Measurements from ENCODE around the gene CAPZB.

DNA sequence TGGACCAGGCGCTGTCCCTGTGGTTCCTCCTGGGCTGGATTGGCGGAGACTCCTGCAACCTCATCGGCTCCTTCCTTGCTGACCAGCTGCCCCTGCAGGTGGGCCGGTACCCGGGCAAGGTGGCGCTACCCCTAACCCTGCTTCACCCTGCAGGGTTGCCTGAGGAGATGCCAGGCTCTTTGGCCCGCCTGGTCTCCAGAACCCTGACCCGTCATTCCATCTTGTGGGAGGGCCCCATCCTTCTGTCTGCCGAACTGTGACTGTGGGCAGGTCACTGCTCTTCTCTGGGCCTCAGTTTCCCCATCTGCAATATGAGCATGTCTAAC lies 160.7 kb downstream of the CAPZB start:
- TF ChIP-seq, protein P1, sequence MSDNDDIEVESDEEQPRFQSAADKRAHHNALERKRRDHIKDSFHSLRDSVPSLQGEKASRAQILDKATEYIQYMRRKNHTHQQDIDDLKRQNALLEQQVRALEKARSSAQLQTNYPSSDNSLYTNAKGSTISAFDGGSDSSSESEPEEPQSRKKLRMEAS (IDR thresholded peaks at IDR 0.05; ENCODE audit: insufficient read depth, insufficient read length) = no peak
- TF ChIP-seq, protein P2, sequence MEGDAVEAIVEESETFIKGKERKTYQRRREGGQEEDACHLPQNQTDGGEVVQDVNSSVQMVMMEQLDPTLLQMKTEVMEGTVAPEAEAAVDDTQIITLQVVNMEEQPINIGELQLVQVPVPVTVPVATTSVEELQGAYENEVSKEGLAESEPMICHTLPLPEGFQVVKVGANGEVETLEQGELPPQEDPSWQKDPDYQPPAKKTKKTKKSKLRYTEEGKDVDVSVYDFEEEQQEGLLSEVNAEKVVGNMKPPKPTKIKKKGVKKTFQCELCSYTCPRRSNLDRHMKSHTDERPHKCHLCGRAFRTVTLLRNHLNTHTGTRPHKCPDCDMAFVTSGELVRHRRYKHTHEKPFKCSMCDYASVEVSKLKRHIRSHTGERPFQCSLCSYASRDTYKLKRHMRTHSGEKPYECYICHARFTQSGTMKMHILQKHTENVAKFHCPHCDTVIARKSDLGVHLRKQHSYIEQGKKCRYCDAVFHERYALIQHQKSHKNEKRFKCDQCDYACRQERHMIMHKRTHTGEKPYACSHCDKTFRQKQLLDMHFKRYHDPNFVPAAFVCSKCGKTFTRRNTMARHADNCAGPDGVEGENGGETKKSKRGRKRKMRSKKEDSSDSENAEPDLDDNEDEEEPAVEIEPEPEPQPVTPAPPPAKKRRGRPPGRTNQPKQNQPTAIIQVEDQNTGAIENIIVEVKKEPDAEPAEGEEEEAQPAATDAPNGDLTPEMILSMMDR (IDR thresholded peaks at IDR 0.05; ENCODE audit: extremely low read depth in 1 of 2, insufficient read depth in 1 of 2, low read depth in 1 of 2, low read length in 2 of 2) = no peak
- TF ChIP-seq POLR2AphosphoS5 (IDR thresholded peaks at IDR 0.05; ENCODE audit: insufficient read depth, low read depth, low read length) (no peak), GATA2 (IDR thresholded peaks at IDR 0.05; ENCODE audit: insufficient read depth, insufficient read length, low read depth, low read length) (no peak), EZH2 (IDR thresholded peaks at IDR 0.05; ENCODE audit: borderline replicate concordance, low read depth, low read length, severe bottlenecking) (no peak), POLR2A (IDR thresholded peaks at IDR 0.05; ENCODE audit: low read depth, low read length) (no peak), MYC (IDR thresholded peaks at IDR 0.05; ENCODE audit: low read depth, low read length) (no peak), JUN (IDR thresholded peaks at IDR 0.05; ENCODE audit: borderline replicate concordance, insufficient read depth, insufficient read length, low read depth) (no peak)
